HG02798 (cell line): ENCODE results near the gene LGI1.
A peak's percentile ranks its signal among the peaks of the same experiment; 100 is the strongest.
"Not testable (repeated sequence)": the region's sequence is repeated elsewhere in the genome, so short reads cannot be mapped to it uniquely, and the experiment has no call there.

Experiments used
- ATAC-seq: cut with Tn5 transposase; IDR thresholded peaks from one replicate; pipeline ENCODE4 v1.9.1; 2021; ENCODE audit warnings: mild to moderate bottlenecking; ENCODE audit not compliant: unreplicated experiment, poor library complexity

The LGI1 gene

DNA sequence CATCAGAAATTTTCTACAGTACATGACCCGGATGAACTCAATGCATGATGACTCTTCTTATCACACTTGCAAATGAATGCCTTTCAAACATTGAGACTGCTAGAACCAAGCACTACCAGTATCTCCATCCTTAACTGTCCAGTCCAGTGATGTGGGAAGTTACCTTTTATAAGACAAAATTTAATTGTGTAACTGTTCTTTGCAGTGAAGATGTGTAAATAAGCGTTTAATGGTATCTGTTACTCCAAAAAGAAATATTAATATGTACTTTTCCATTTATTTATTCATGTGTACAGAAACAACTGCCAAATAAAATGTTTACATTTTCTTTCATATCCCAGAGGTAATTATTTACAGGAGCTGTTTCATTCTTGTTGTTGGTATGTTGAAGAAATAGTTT lies 40.1 kb downstream of the LGI1 start:
- no peak for ATAC-seq

DNA sequence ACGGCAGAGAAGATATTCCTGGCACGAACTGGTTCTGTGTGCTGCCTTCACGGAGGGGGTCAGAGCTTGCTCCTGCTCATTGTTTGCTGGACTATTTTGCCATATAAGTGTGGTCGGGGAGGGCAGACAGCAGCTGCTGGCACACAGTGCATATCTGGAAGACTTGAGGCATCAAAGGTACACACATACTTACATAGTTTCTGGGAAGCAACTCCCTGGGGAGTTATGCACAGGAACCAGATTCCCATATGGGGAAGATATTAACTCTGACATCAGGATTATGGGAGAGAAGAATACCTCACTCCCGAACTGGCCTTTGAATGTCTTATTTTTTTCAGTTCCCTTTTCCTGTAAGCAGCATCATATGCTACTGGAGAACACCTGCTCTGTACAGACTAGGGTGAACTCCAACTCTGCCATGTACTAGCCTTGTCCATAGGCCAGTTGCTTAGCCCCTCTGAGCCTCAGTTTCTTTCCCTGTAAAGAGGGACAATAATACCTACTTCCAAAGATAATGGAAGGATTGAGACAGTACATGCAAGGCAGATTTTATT lies 41.5 kb downstream of the LGI1 start:
- ATAC-seq: no peak

DNA sequence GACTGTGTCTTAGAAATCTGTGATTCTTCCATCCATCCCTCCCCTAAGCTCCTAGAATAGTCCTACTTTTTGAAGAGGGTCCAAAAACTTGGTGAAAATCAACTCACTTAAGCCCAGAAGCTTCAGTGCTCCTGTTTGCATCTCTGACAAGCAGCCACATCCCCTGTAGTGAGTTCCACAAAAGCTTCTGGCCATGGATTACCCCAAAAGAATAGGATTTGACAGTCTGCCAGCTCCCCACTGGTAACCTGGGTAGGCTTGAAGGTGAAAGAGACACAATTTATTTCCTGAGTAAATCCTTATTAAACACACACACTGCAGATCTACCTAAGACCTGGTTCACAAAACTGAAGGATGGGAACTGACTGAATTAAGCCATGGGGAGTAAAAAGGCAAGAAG lies 46.5 kb downstream of the LGI1 start:
- no peak for ATAC-seq

DNA sequence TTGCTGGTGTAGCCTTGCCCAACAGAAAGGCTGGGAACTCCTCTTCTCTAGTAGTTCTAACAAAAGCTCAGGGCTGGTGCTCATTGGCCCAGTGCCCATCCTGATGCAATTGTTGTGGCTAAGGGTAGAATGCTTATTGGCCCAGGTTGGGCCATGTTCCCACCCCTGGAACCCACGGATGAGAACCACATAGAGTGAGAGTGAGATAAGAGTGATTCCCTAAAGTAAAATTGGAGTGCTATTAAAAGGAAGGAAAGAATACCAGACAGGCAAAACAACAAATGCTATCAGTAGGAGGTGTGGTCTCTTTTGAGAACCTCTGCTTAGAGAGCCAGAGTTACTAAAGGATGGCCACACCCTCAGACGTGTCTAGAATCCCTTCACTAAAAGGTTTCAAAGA lies 49.2 kb downstream of the LGI1 start:
- ATAC-seq: no peak

DNA sequence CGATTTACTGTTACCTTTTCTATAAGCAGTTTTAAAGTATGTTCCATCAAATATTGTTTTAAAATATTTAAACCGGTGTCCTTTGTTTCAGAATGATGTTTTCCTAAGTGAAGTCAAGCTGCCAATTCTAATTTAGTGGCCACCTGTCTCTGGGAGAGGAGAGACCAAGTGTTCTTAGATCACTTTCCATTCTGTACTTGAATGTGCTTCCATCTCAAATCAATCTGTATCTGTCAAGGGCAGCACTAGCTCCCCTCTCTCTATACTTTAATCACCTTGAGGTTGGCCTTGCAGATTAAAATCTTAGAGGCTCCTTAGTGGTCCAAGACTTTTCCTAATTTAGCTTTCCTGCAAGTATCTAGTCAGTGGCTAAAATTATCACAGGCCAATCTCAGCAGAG lies 49.6 kb downstream of the LGI1 start:
- ATAC-seq: no peak

DNA sequence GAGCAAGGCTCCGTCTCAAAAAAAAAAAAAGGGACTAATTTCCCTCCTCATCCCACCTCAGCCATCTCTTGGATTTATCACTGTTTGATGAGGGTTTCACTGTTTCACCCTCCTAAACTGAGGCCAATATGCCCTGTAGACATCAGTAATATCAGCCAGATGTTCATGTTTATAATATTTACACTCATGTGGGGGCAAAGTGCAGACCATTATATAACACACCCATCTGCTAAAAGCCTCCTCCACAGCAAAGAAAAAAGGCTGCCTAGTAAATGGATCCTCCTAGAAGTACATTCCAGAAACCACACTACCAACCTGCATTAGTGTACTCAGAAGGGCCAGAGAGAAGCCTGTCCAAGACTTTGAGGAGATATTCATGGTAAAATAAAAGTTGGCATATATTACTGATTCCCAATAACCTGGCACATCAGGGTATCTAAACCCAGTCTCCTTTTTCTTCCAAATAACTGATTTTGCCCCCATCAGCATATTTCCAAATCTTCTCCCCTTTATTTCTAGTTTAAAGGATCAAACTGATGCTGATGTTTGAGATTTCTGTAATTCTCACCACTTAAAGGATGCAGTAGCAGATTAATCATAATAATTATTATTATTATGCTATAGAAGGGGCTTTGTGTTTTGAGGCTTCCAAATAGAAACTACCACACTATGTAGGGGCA lies 55.1 kb downstream of the LGI1 start:
- ATAC-seq: no peak

DNA sequence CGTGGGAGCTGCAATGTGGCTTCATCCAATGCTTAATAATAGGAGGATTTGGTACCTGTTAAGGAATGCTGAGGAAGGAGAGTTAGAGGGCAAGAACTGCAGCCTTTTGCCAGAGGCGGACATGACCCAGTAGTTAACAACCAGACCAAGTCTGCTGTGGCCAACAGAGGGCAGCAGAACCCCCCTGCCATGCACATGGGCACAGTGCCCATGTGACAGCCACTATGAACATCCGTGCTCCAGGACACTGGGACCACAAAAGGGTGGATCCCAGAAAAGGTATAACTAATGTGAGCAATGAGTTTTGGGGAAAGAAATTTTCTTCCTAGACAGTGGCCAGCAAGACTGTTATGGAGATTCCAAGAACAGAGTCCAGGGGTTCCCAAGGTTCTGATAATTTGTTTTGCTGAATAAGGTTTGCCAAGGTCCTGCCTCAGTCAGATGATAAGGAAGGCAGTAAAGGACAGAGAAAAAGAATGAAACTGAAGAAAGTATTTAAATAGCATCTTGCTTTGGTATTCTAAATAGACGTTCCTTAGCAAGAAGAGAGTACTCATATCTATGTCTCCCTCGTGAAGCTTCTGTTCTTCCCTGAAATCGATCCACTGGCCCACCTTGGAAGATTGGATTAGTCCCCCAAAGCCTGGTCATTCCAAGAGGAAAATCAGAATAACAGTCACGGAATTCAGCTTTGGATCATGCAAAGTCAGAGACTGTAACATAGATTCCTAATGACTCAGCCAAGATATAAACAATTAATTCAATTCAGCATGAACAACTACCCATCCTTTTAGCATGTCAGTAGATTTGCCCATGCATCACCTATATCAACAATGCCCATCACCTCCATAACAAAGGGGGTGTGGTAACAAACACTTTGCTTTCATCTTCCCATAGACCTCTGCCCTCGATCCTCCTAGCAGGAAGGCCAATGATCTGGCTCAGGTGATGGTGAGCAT lies 56.0 kb downstream of the LGI1 start:
- peak; percentile 68 for ATAC-seq

DNA sequence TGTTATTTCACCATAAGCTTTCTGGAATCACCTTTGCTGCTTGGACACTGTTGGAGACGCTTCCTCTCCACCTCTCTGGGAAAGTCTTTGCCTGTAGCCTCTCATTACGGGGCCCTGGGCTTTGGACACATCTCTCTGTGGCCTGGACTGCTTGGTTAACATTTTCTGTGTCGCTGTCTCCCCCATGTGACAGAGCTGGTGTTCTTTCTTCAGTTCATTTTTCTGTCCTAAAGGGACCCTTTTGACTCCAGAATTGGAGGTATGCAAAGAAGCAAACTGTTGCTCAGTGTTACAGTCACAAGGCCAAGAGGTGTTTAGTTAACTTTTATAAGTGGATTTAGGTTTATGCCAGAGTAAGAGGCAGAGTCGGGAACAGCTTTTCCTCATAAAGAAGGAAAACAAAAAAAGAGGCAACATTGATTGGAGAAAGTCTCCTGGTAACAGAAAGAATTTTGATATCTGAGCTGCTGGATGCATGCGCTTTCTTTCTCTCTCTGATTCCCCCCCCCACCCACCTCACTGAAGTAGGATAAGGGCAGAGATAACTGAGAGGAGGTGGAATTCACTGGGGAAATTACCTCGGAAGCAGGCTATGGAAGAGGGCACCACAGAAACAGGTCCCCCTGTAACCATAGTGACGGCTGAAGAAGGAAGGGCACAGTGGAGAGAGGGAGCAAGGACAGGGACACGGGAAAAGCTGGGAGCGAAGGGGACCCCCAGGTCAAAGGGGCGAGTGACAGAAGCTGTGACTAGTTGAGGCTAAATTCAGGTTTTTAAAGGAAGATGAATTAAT lies 57.8 kb downstream of the LGI1 start:
- no peak for ATAC-seq

DNA sequence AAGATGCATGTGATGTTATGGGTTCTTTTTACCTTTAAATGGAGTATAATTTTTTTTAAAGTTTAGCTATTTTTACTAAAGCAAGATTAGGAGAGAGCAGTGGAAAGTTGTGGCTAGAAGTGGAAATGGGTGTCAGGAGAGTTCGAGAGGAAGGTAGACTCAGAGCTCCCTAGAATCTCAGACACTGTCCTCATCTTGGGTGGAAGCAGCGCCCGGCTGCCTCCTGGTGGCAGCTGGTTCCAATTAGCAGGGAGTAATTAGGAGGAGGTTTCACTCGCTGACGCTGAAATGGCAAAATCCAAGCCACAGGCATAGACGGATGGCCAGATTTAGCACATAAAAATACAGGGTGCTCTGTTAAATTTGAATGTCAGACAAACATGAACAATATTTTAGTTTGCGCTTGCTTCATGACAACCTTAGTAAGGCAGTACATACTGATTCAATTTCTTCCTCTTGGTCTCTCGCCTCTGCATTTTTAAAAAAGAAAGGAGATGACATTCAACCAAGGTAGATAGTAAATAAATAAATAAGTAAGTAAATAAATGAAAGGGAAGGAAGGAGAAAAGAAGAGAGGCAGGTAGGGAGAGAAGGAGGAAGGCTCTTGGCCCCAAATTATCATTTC lies 58.5 kb downstream of the LGI1 start:
- ATAC-seq: peak; percentile 69

DNA sequence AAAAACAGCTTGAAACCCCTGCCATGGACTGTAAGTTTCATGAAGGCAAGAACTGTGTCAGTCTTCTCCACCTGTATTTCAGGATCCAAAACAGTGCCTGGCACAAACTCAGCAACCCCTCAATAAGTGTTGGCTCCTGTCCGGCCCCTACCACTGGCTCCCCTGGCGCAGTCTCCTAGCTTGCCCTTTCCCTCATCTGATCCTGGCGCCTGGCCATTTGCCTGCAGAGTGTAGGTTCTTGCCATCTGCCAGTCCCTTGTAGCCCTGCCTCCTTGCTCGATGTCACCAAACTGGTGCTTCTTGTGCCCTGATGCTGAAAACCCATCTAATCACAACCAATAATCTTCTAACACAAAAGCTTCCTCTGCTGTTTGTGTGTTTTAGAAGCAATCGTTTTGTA lies 60.4 kb downstream of the LGI1 start:
- no peak for ATAC-seq

DNA sequence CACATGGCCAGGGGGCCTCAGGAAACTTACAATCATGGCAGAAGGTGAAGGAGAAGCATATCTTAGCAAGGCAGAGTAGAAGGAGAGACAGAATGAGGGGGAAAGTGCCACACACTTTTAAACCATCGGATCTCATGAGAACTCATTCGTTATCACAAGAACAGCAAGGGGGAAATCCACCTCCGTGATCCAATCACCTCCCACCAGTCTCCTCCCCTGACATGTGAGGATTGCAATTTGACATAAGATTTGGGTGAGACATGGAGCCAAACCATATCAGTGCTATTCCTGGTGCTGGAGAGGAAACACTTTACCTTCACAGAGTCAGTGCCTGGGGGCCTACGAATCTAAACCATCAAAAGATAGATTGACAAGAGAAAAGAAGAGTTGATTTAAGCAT lies 61.8 kb downstream of the LGI1 start:
- no peak for ATAC-seq

DNA sequence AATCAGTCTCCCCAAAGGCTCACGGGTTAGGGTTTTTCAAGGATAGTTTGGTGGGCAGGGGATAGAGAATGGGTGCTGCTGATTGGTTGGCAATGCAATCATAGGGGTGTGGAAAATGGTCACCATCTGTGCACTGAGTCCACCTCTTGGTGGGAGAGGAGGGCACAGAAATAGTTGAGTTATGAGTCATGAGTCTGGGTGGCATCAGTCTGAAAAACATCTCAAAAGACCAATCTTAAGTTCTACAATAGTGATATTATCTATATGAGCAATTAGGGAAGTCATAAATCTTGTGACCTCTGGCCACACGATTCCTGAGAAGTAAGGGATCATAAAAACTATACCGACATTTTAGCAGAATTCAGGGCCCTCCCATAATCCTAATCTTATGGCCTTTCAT lies 62.7 kb downstream of the LGI1 start:
- ATAC-seq: no peak

DNA sequence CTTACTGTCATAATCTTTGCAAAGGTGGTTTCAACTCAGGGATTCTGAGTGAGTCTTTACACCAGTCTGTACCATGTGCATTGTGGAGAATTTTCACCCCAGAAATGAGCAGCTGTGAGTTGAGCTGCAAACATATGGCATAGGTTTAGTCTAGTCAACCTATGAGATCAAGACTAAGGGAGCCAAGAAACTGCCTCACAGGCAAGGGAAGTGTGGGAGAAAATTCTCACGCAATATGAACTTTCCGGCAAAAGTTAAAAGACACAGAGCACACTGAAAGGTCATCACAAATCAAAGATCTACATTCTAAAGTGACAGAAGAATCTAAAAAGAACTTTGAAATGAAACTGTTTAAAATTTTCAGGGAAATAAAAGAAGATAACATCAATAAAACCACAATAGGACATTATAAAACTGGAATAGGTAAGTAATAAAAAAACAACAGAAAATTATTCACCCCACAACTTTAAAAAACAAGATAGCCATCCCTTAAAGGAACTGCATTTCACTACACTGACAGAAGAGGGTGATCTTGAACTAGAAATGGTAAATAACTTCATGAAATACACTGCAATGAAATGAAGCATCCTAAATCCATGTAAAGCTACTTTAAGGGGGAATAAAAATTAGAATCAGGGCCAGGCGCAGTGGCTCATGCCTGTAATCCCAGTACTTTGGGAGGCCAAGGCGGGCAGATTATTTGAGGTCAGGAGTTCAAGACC lies 63.5 kb downstream of the LGI1 start:
- no peak for ATAC-seq

DNA sequence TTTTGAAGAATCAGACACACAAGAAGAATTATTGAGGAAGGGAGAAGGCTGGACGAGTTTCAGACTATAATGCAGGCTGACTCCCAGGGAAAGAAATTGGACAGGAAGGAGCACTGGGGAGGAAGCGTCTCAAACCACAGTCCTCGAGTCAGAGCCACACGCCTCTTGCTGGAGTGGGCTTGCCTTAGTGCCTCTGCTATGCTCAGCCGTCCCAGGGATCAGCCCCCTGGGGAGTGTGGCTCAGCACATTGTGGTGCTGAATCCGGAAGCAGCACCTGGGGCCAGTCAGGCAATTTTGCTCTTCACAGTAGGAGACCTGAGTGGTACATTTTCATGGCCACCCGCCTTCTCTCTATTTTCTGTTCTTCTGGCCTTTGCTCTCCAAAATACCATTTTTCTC lies 68.6 kb downstream of the LGI1 start:
- no peak for ATAC-seq

DNA sequence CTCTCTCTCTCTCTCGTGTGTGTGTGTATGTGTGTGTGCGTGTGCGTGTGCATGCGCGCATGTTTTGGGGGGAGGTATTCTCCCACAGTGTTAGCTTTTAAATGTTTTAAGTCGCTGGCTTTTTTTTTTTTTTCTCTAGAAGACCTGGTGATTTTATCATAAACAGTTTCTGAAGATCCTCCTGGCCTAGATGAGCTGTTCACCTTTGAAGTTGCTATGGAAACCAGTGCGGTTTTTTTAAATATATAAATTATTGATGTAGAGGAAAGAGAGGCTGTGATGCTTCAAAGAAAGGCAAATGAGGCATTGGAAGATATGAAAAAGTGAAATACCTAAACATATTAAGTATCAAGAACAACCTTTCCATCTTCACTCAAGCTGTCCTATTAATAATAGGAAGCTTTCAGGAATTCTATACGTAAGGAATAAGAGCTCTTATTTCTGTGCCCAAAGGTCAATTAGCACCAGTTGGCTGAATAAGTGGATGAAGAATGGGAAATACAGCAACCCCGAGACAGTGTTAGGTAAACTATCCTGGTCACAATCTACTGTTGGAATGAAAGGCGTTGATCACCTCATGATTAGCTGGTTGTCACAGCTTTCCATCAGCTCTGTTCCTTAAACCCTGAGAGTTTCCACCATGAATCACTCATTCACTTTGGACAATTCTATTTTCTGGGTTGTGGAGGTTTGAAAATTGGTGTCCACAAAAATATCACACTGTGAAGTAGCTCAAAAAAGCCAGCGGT lies 69.5 kb downstream of the LGI1 start:
- ATAC-seq: no peak

DNA sequence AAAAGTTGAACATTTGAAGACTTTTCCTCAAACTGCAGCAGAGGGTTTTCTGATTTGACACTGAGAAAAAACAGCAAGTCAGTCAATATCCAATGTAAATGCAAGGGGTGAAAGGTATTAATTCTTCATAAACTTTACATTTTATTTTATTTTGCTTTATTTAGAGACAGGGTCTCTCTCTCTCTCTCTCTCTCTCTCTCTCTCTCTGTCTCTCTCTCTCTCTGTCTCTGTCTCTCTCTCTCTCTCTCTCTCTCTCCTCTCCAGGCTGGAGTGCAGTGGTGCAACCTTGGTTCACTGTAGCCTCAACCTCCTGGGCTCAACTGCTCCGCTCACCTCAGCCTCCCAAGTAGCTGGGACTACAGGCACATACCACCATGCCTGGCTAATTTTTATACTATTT lies 73.3 kb downstream of the LGI1 start:
- ATAC-seq: not testable (repeated sequence)

DNA sequence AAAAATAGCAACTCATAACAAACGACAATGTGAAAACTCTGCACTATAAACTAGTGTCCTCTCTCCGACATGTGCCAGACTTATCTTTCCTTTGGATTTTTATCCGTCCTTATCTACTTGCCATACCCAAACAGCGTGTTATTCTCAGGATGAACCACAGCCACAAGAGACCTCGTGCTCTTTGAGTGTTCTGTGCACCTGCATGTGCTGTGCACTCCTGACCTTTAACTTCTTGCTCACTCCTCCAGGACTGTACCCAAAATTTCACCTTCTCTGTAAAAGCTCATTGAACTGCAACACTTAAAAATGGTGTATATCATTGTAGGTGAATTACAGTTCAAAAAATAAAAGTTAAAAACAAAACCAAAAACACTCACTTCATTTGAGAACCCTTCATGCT lies 78.0 kb downstream of the LGI1 start:
- ATAC-seq: no peak

DNA sequence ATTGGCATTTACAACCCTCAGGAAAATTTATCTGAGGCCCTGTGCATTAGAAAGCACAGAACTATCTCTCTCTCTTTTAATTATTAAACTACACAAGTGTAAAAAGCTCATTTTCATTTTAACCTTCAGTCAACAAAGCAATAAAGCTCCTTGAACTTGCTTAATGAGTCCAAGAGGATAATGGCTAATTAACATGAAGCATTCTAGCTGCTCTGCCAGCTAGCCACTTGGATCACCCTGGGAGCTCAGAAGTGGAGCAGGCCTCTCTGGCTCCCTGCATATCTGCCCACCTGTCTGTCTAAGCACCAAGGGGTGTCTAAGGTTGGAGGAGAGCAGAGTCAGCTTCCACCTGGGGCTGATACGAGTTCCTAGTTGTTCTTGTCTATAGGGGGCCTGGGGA lies 80.1 kb downstream of the LGI1 start:
- ATAC-seq: no peak

DNA sequence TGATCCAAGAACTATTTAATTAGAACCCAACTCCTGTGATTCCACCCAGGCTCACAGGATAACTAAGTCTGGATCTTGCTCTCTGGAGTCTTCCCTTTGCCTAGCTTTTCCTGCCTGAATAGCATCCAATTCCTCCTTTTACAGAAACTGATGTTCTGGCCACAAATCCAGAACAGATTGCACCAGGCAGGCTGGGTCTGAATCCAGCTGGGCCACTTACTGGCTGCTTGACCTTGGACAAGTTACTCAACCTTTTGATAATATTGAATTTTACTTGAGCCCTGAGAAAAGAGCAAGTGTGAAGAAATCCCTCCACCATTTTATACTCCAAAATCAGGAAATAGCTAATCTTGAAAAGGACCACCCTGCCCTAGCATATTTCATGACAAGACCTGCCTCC lies 80.5 kb downstream of the LGI1 start:
- no peak for ATAC-seq
